Caco-2 (cell line): Measurements from ENCODE around the gene TMEM30B. TPM values are rescaled to one million over a fixed set of nuclear protein-coding genes. Genes with fewer than 3 reads are reported as not detected.

ENCODE experiments used
- BruUV-seq: library from RNA; stranded (reverse); fragments of 400-500 nt; replicated peaks from 2 replicates; lab custom pipeline; 2021; lab: Mats Ljungman, UMichigan
- CTCF ChIA-PET: fragments of 300-600 bp; sonication (Branson Sonifier 250); formaldehyde crosslinking; loops from one replicate; lab custom pipeline; 2022; ENCODE audit warnings: antibody characterized with exemption; lab: Charles Lee
- POLR2A ChIA-PET: fragments of 300-600 bp; sonication (Branson Sonifier 250); formaldehyde crosslinking; loops from one replicate; lab custom pipeline; 2022; ENCODE audit warnings: antibody characterized with exemption; lab: Charles Lee
- DNase-seq, 2 experiments: peaks; one replicate each; pipeline versions ENCODE4 v3.0.0 to v3.0.0-alpha.2; 2020 to 2022
- H3K27me3 ChIP-seq: replicated peaks from 2 replicates; pipeline ENCODE4 v1.6.0; 2011; ENCODE audit warnings: low read length; ENCODE audit not compliant: control insufficient read depth, insufficient read depth
- H3K36me3 ChIP-seq: 2 replicates; pipeline ENCODE4 v1.5.1; 2011; ENCODE audit warnings: low read length; ENCODE audit not compliant: control insufficient read depth, insufficient read depth
- H3K4me1 ChIP-seq: fragments of 250-450 bp; sonication (Bioruptor Pico); 2 replicates; pipeline ENCODE4 v1.5.1; 2020; ENCODE audit warnings: mild to moderate bottlenecking
- H3K4me3 ChIP-seq: 2 replicates; pipeline ENCODE4 v1.5.1; 2011; ENCODE audit warnings: low read depth, mild to moderate bottlenecking, control low read depth, low read length
- H3K9me3 ChIP-seq: fragments of 250-450 bp; sonication (Bioruptor Pico); 2 replicates; pipeline ENCODE4 v1.5.1; 2020; ENCODE audit warnings: mild to moderate bottlenecking, moderate library complexity
- H3K27ac Mint-ChIP-seq: one replicate; pipeline ENCODE4 v1.8.0; 2022; ENCODE audit warnings: mixed read lengths; ENCODE audit not compliant: unreplicated experiment
- H3K27me3 Mint-ChIP-seq: one replicate; pipeline ENCODE4 v1.8.0; 2022; ENCODE audit warnings: mixed read lengths; ENCODE audit not compliant: insufficient read depth, unreplicated experiment
- H3K36me3 Mint-ChIP-seq: one replicate; pipeline ENCODE4 v1.8.0; 2022; ENCODE audit warnings: mild to moderate bottlenecking, mixed read lengths; ENCODE audit not compliant: insufficient read depth, unreplicated experiment
- H3K4me1 Mint-ChIP-seq: one replicate; pipeline ENCODE4 v1.8.0; 2022; ENCODE audit warnings: low read depth, mixed read lengths; ENCODE audit not compliant: unreplicated experiment
- H3K4me3 Mint-ChIP-seq: one replicate; pipeline ENCODE4 v1.8.0; 2022; ENCODE audit warnings: mild to moderate bottlenecking, moderate library complexity, mixed read lengths; ENCODE audit not compliant: unreplicated experiment
- H3K9me3 Mint-ChIP-seq: one replicate; pipeline ENCODE4 v1.8.0; 2022; ENCODE audit warnings: mixed read lengths; ENCODE audit not compliant: unreplicated experiment
- intact Hi-C: fragments of 100-400 bp; cut with micrococcal nuclease; formaldehyde crosslinking; loops from one replicate; pipeline ENCODE4 v1.10.0; 2022; ENCODE audit not compliant: unreplicated experiment
- total RNA-seq: library from RNA; stranded (reverse); gene quantifications from 2 replicates; pipeline ENCODE4 v1.2.3, GENCODE V29; 2022
- TF ChIP-seq, protein P1 (sequence below), 2 experiments: fragments of 200-600 bp in 1 of 2; IDR thresholded peaks; 1 replicate in 1 of 2; 2 replicates in 1 of 2; pipeline versions ENCODE4 v1.5.1 to v1.8.0; 2011 to 2022; ENCODE audit warnings: antibody characterized with exemption in 1 of 2, control low read depth in 1 of 2, inconsistent platforms in 1 of 2, low read depth in 1 of 2, low read length in 1 of 2, mild to moderate bottlenecking in 1 of 2, moderate library complexity in 1 of 2; ENCODE audit not compliant: insufficient read depth in 1 of 2, severe bottlenecking in 1 of 2, unreplicated experiment in 1 of 2

TMEM30B gene
- total RNA-seq, 1 experiment from 2014 or later = 32.5 TPM

DNA sequence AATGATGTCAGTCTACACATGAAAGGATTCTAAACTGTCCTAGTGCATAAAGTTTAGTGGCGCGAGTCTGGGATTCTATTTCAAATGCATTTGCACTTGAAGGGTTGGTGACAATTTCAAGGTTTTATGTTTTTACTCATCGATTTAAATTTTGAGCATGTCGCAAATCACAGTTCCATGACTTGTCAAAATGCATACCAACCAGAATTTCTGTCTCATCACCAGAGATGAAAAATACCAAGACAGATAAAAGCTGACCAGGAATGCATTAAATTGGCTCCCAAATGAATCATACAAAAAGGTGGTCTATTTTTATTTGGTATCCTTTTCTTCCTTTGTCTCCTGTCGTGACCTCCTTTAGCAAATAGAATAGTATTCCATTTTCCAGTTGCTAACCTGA lies 25.2 kb downstream of the TMEM30B start:
- TF ChIP-seq, protein P1, sequence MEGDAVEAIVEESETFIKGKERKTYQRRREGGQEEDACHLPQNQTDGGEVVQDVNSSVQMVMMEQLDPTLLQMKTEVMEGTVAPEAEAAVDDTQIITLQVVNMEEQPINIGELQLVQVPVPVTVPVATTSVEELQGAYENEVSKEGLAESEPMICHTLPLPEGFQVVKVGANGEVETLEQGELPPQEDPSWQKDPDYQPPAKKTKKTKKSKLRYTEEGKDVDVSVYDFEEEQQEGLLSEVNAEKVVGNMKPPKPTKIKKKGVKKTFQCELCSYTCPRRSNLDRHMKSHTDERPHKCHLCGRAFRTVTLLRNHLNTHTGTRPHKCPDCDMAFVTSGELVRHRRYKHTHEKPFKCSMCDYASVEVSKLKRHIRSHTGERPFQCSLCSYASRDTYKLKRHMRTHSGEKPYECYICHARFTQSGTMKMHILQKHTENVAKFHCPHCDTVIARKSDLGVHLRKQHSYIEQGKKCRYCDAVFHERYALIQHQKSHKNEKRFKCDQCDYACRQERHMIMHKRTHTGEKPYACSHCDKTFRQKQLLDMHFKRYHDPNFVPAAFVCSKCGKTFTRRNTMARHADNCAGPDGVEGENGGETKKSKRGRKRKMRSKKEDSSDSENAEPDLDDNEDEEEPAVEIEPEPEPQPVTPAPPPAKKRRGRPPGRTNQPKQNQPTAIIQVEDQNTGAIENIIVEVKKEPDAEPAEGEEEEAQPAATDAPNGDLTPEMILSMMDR (IDR thresholded peaks at IDR 0.05; ENCODE audit: insufficient read depth in 1 of 2, low read depth in 1 of 2, low read length in 1 of 2, severe bottlenecking in 1 of 2, unreplicated experiment in 1 of 2) = no peak
- no peaks in the 10 kb centered on the region for H3K9me3 ChIP-seq
- H3K4me3 ChIP-seq = no peak overlapping the region
- no peaks in the 10 kb centered on the region for H3K36me3 ChIP-seq
- no TSS peak for BruUV-seq
- H3K27me3 ChIP-seq = no peaks in the 10 kb centered on the region
- intact Hi-C loops = loop anchor here (10.0 kb wide), 1 partner anchor 911 kb away; no protein-coding TSS in a partner anchor
- Mint-ChIP-seq H3K9me3 (no peaks in the 10 kb centered on the region), H3K27ac (no peak overlapping the region), H3K27me3 (peaks cover 9% of the 10 kb centered on the region), H3K4me1 (no peaks in the 10 kb centered on the region), H3K4me3 (no peak overlapping the region), H3K36me3 (no peaks in the 10 kb centered on the region)
- 0 out of 2 replicates have a peak, but pooled peaks cover 4% of the 10 kb centered on the region for H3K4me1 ChIP-seq
- CTCF ChIA-PET = no interaction called here
- POLR2A ChIA-PET = no interaction called here
- no peak for DNase-seq

DNA sequence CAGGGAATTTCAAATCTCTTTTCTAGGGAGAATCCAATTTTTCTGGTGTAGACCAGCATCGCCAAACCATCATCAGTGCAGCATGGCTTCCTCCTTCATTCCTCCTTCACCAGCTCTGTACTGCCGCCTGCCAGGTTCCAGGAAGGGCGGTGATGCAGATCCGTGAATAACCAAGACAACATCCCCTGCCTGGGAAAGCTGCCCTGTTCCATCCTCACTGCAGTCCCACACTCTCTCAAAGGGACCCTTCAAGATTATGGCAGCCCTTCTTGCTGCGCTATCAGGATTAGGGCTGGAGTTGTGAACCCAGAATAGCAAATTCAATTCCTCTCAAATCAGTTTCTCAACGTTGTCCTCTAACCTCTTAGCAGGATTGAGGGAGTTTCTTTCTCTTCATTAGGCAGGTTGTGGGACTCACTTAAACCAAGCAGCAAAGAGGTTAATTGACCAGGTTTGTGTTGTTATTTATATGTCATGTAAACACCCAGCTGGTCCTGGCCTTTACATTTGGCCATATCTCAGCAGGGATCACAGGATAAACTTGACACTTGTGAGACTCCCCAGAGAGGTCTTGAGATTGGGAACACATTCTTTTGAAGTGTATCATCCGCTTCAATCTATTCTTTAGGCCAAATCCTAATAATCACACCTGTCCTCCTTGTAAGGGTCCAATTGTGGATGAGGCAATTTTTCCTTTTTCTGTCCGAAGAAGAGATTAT lies 26.2 kb downstream of the TMEM30B start:
- ChIA-PET CTCF (interaction anchor here (0.9 kb wide), 1 partner anchor 630 kb away, joined by 3 read pairs; no protein-coding TSS in a partner anchor), POLR2A (no interaction called here)
- intact Hi-C loops = loop anchor here (5.0 to 10.0 kb wide), 2 partner anchors 533 to 910 kb away; partner anchors contain the start of gene SIX4
- no peak for DNase-seq
- Mint-ChIP-seq H3K9me3 (no peaks in the 10 kb centered on the region), H3K27me3 (peaks cover 9% of the 10 kb centered on the region), H3K4me3 (no peak overlapping the region), H3K4me1 (no peaks in the 10 kb centered on the region), H3K27ac (no peak overlapping the region), H3K36me3 (no peaks in the 10 kb centered on the region)
- no peaks in the 10 kb centered on the region for H3K36me3 ChIP-seq
- BruUV-seq = no TSS peak
- TF ChIP-seq, protein P1 (IDR thresholded peaks at IDR 0.05; ENCODE audit: insufficient read depth in 1 of 2, low read depth in 1 of 2, low read length in 1 of 2, severe bottlenecking in 1 of 2, unreplicated experiment in 1 of 2) = no peak
- no peaks in the 10 kb centered on the region for H3K9me3 ChIP-seq
- H3K4me1 ChIP-seq = 0 out of 2 replicates have a peak, but pooled peaks cover 4% of the 10 kb centered on the region
- H3K4me3 ChIP-seq = no peak overlapping the region
- no peaks in the 10 kb centered on the region for H3K27me3 ChIP-seq

GRCh38 chr14:61253064-61253738 lies 27.9 kb downstream of the TMEM30B start:
- Mint-ChIP-seq H3K36me3 (no peaks in the 10 kb centered on the region), H3K9me3 (no peaks in the 10 kb centered on the region), H3K4me3 (no peak overlapping the region), H3K4me1 (no peaks in the 10 kb centered on the region), H3K27me3 (peaks cover 9% of the 10 kb centered on the region), H3K27ac (no peak overlapping the region)
- BruUV-seq = no TSS peak
- ChIA-PET POLR2A (no interaction called here), CTCF (interaction anchor here (0.8 to 2.1 kb wide), 2 partner anchors 9 to 628 kb away, joined by 3 to 7 read pairs; no protein-coding TSS in a partner anchor)
- 0 out of 2 replicates have a peak, but pooled peaks cover 4% of the 10 kb centered on the region for H3K4me1 ChIP-seq
- intact Hi-C loops = loop anchor here (2.0 to 10.0 kb wide), 3 partner anchors 531 to 908 kb away; partner anchors contain the start of gene SIX4
- no peaks in the 10 kb centered on the region for H3K9me3 ChIP-seq
- no peaks in the 10 kb centered on the region for H3K36me3 ChIP-seq
- TF ChIP-seq, protein P1 (IDR thresholded peaks at IDR 0.05; ENCODE audit: insufficient read depth in 1 of 2, low read depth in 1 of 2, low read length in 1 of 2, severe bottlenecking in 1 of 2, unreplicated experiment in 1 of 2) = no peak
- no peak for DNase-seq
- no peaks in the 10 kb centered on the region for H3K27me3 ChIP-seq
- no peak overlapping the region for H3K4me3 ChIP-seq
